ENCODE measurements around the gene FILIP1.
"Not testable (repeated sequence)": the region's sequence is repeated elsewhere in the genome, so short reads cannot be mapped to it uniquely, and the experiment has no call there.

FILIP1 gene

GRCh38 chr6:75450903-75451302, 42.7 kb downstream of the FILIP1 start:
- no peak overlapping the region for H3K27ac ChIP-seq
- no peak for TF ChIP-seq CTCF (conservative IDR thresholded peaks at IDR 0.05; ENCODE audit: low read depth)
- CTCF ChIA-PET: interaction anchor here (0.6 kb wide), 1 partner anchor 535 kb away, joined by 4 read pairs; no protein-coding TSS in a partner anchor
- no peak for DNase-seq (ENCODE audit: low spot score)
- POLR2A ChIA-PET (ENCODE audit: low non-redundant PET): no interaction called here

- no peak overlapping the region for H3K27ac ChIP-seq
- POLR2A ChIA-PET (ENCODE audit: low non-redundant PET): no interaction called here
- no peak for TF ChIP-seq CTCF (conservative IDR thresholded peaks at IDR 0.05; ENCODE audit: low read depth)
- CTCF ChIA-PET: no interaction called here
- DNase-seq (ENCODE audit: low spot score): peak; percentile 4
Measured at GRCh38 chr6:75449630-75450206, 43.9 kb downstream of the FILIP1 start.

- no peak for TF ChIP-seq CTCF (conservative IDR thresholded peaks at IDR 0.05; ENCODE audit: low read depth)
- ChIA-PET POLR2A (ENCODE audit: low non-redundant PET) (no interaction called here), CTCF (no interaction called here)
- no peak for DNase-seq (ENCODE audit: low spot score)
- no peak overlapping the region for H3K27ac ChIP-seq
Measured at GRCh38 chr6:75446241-75446880, 47.2 kb downstream of the FILIP1 start.

GRCh38 chr6:75445738-75446137, 47.9 kb downstream of the FILIP1 start:
- H3K27ac ChIP-seq: no peak overlapping the region
- DNase-seq (ENCODE audit: low spot score): no peak
- TF ChIP-seq CTCF (conservative IDR thresholded peaks at IDR 0.05; ENCODE audit: low read depth): no peak
- POLR2A ChIA-PET (ENCODE audit: low non-redundant PET): no interaction called here
- CTCF ChIA-PET: no interaction called here

GRCh38 chr6:75444899-75445298, 48.7 kb downstream of the FILIP1 start:
- no peak overlapping the region for H3K27ac ChIP-seq
- TF ChIP-seq CTCF (conservative IDR thresholded peaks at IDR 0.05; ENCODE audit: low read depth): no peak
- no peak for DNase-seq (ENCODE audit: low spot score)
- CTCF ChIA-PET: no interaction called here
- POLR2A ChIA-PET (ENCODE audit: low non-redundant PET): no interaction called here

- H3K27ac ChIP-seq; CTCF ChIA-PET; DNase-seq (ENCODE audit: low spot score); POLR2A ChIA-PET (ENCODE audit: low non-redundant PET): not testable (repeated sequence)
Measured at GRCh38 chr6:75441883-75442282, 51.7 kb downstream of the FILIP1 start.

GRCh38 chr6:75441479-75441878, 52.1 kb downstream of the FILIP1 start:
- DNase-seq (ENCODE audit: low spot score); H3K27ac ChIP-seq; CTCF ChIA-PET; POLR2A ChIA-PET (ENCODE audit: low non-redundant PET): not testable (repeated sequence)

All from RWPE1 (cell line).